Ishikawa (cell line): ENCODE data around the gene PTPRN2.

Experiments used
- CEBPB ChIP-seq: IDR thresholded peaks from 2 replicates; pipeline ENCODE4 v1.6.1; 2012
- CREB1 ChIP-seq: IDR thresholded peaks from 2 replicates; pipeline ENCODE4 v1.6.1; 2012; ENCODE audit warnings: low read depth
- EGR1 ChIP-seq: IDR thresholded peaks from 2 replicates; pipeline ENCODE4 v1.6.1; 2012
- EP300 ChIP-seq: IDR thresholded peaks from 2 replicates; pipeline ENCODE4 v1.6.1; 2012; ENCODE audit warnings: borderline replicate concordance
- FOXM1 ChIP-seq: IDR thresholded peaks from 2 replicates; pipeline ENCODE4 v1.6.1; 2012; ENCODE audit warnings: low read depth, borderline replicate concordance
- MAX ChIP-seq: IDR thresholded peaks from 2 replicates; pipeline ENCODE4 v1.6.1; 2012
- NFIC ChIP-seq: IDR thresholded peaks from 2 replicates; pipeline ENCODE4 v1.6.1; 2012
- RAD21 ChIP-seq: IDR thresholded peaks from 2 replicates; pipeline ENCODE4 v1.6.1; 2012; ENCODE audit warnings: low read depth
- REST ChIP-seq: IDR thresholded peaks from 2 replicates; pipeline ENCODE4 v1.6.1; 2012; ENCODE audit warnings: low read depth, mild to moderate bottlenecking
- TAF1 ChIP-seq: IDR thresholded peaks from 2 replicates; pipeline ENCODE4 v1.6.1; 2012; ENCODE audit warnings: low read depth, mild to moderate bottlenecking
- TEAD4 ChIP-seq: IDR thresholded peaks from 2 replicates; pipeline ENCODE4 v1.6.1; 2012
- YY1 ChIP-seq: IDR thresholded peaks from 2 replicates; pipeline ENCODE4 v1.6.1; 2012; ENCODE audit warnings: low read depth
- ZBTB7A ChIP-seq: IDR thresholded peaks from 2 replicates; pipeline ENCODE4 v1.6.1; 2012; ENCODE audit warnings: low read depth

GRCh38 chr7:158138329-158138597 lies 449.4 kb downstream of the PTPRN2 start:
- TF ChIP-seq EP300 (no peak), RAD21 (no peak), CREB1 (no peak), YY1 (no peak), REST (no peak), MAX (no peak), FOXM1 (no peak), TAF1 (no peak), CEBPB (no peak), TEAD4 (no peak), ZBTB7A (no peak), NFIC (no peak), EGR1 (no peak)
